H9 (cell line): ENCODE data around the gene MND1. TPM values are rescaled to one million over a fixed set of nuclear protein-coding genes. Genes with fewer than 3 reads are reported as not detected.
"Not testable (repeated sequence)": the region's sequence is repeated elsewhere in the genome, so short reads cannot be mapped to it uniquely, and the experiment has no call there.

ENCODE experiments used
- DNase-seq: peaks from one replicate; pipeline ENCODE4 v3.0.0-alpha.2; 2017
- H2AFZ ChIP-seq: one replicate; pipeline ENCODE4 v1.6.1; 2013; ENCODE audit warnings: mild to moderate bottlenecking, low read length, control low read depth, moderate library complexity
- H2AK5ac ChIP-seq: 2 replicates; pipeline ENCODE4 v1.6.1; 2013; ENCODE audit warnings: low read length, control low read depth, mixed read lengths; ENCODE audit not compliant: insufficient read length
- H2BK120ac ChIP-seq: one replicate; pipeline ENCODE4 v1.6.1; 2013; ENCODE audit warnings: low read depth, mild to moderate bottlenecking, low read length, control low read depth, inconsistent platforms; ENCODE audit not compliant: poor library complexity, severe bottlenecking
- H2BK12ac ChIP-seq: 2 replicates; pipeline ENCODE4 v1.6.1; 2013; ENCODE audit warnings: low read length, control low read depth, mixed read lengths, low read depth; ENCODE audit not compliant: insufficient read length
- H2BK15ac ChIP-seq: 2 replicates; pipeline ENCODE4 v1.6.1; 2013; ENCODE audit warnings: low read depth, low read length, control low read depth
- H2BK20ac ChIP-seq: one replicate; pipeline ENCODE4 v1.6.1; 2013; ENCODE audit warnings: low read depth, mild to moderate bottlenecking, low read length, control low read depth, inconsistent platforms; ENCODE audit not compliant: poor library complexity, severe bottlenecking
- H2BK5ac ChIP-seq: 2 replicates; pipeline ENCODE4 v1.6.1; 2013; ENCODE audit warnings: low read length, control low read depth, mixed read lengths; ENCODE audit not compliant: insufficient read length
- H3K14ac ChIP-seq: 2 replicates; pipeline ENCODE4 v1.6.1; 2013; ENCODE audit warnings: low read length, control low read depth; ENCODE audit not compliant: insufficient read depth
- H3K18ac ChIP-seq: 2 replicates; pipeline ENCODE4 v1.6.1; 2013; ENCODE audit warnings: low read depth, mild to moderate bottlenecking, mixed read lengths, low read length, control low read depth; ENCODE audit not compliant: insufficient read length
- H3K23ac ChIP-seq: 2 replicates; pipeline ENCODE4 v1.6.1; 2013; ENCODE audit warnings: low read length, control low read depth, mixed read lengths, low read depth; ENCODE audit not compliant: insufficient read length
- H3K23me2 ChIP-seq: 2 replicates; pipeline ENCODE4 v1.6.1; 2013; ENCODE audit warnings: low read depth, mild to moderate bottlenecking, mixed read lengths, low read length, control low read depth; ENCODE audit not compliant: insufficient read length, poor library complexity, severe bottlenecking
- H3K27ac ChIP-seq: 2 replicates; pipeline ENCODE4 v1.5.1; 2013; ENCODE audit warnings: low read length, control low read depth, mixed read lengths, low read depth; ENCODE audit not compliant: insufficient read length
- H3K27me3 ChIP-seq: 2 replicates; pipeline ENCODE4 v1.6.1; 2013; ENCODE audit warnings: low read length, control low read depth, inconsistent platforms; ENCODE audit not compliant: insufficient read depth
- H3K4ac ChIP-seq: 2 replicates; pipeline ENCODE4 v1.6.1; 2013; ENCODE audit warnings: low read depth, mild to moderate bottlenecking, control low read depth, inconsistent platforms, low read length, moderate library complexity
- H3K4me1 ChIP-seq: 2 replicates; pipeline ENCODE4 v1.6.1; 2013; ENCODE audit warnings: low read length, control low read depth, inconsistent platforms; ENCODE audit not compliant: insufficient read depth
- H3K4me2 ChIP-seq: 2 replicates; pipeline ENCODE4 v1.6.1; 2013; ENCODE audit warnings: low read length, control low read depth, mixed read lengths; ENCODE audit not compliant: insufficient read length, insufficient read depth
- H3K56ac ChIP-seq: 2 replicates; pipeline ENCODE4 v1.6.1; 2013; ENCODE audit warnings: low read depth, mild to moderate bottlenecking, mixed read lengths, low read length, control low read depth; ENCODE audit not compliant: insufficient read length
- H3K79me1 ChIP-seq: 2 replicates; pipeline ENCODE4 v1.6.1; 2013; ENCODE audit warnings: low read depth, mild to moderate bottlenecking, moderate library complexity, low read length, control low read depth, inconsistent platforms; ENCODE audit not compliant: insufficient read depth, poor library complexity, severe bottlenecking
- H3K79me2 ChIP-seq: 2 replicates; pipeline ENCODE4 v1.6.1; 2013; ENCODE audit warnings: low read length, control low read depth, inconsistent platforms; ENCODE audit not compliant: insufficient read depth
- H3K9ac ChIP-seq: 2 replicates; pipeline ENCODE4 v1.6.1; 2013; ENCODE audit warnings: low read length, control low read depth, mixed read lengths; ENCODE audit not compliant: insufficient read length; ENCODE audit errors: extremely low read depth
- H3K9me3 ChIP-seq: one replicate; pipeline ENCODE4 v1.6.1; 2013; ENCODE audit warnings: low read depth, low read length, inconsistent platforms; ENCODE audit not compliant: control insufficient read depth
- H3T11ph ChIP-seq: one replicate; pipeline ENCODE4 v1.6.1; 2013; ENCODE audit warnings: mild to moderate bottlenecking, low read length, control low read depth, inconsistent platforms
- H4K20me1 ChIP-seq: one replicate; pipeline ENCODE4 v1.6.1; 2013; ENCODE audit not compliant: control insufficient read depth, insufficient read length, insufficient read depth
- H4K5ac ChIP-seq: 2 replicates; pipeline ENCODE4 v1.6.1; 2013; ENCODE audit warnings: low read depth, mild to moderate bottlenecking, mixed read lengths, low read length, control low read depth; ENCODE audit not compliant: insufficient read length
- H4K8ac ChIP-seq: replicated peaks from 2 replicates; pipeline ENCODE4 v1.6.1; 2013; ENCODE audit warnings: low read length, control low read depth, mixed read lengths, low read depth; ENCODE audit not compliant: insufficient read length
- H4K91ac ChIP-seq: 2 replicates; pipeline ENCODE4 v1.6.1; 2013; ENCODE audit warnings: low read depth, mild to moderate bottlenecking, moderate library complexity, mixed read lengths, low read length, control low read depth; ENCODE audit not compliant: insufficient read length
- H3K27ac Mint-ChIP-seq, 3 experiments: 2 replicates in 2 of 3; 3 replicates in 1 of 3; pipeline ENCODE4 v1.8.0; 2020 to 2021; ENCODE audit warnings: mixed read lengths in 3 of 3, mild to moderate bottlenecking in 1 of 3, moderate library complexity in 1 of 3
- H3K27me3 Mint-ChIP-seq: 2 replicates; pipeline ENCODE4 v1.8.0; 2021; ENCODE audit warnings: low read depth, mild to moderate bottlenecking, moderate library complexity, mixed read lengths
- H3K36me3 Mint-ChIP-seq, 3 experiments: 2 replicates in 2 of 3; 3 replicates in 1 of 3; pipeline ENCODE4 v1.8.0; 2020 to 2021; ENCODE audit warnings: low read depth in 3 of 3, mixed read lengths in 3 of 3; ENCODE audit not compliant: insufficient read depth in 1 of 3
- H3K4me1 Mint-ChIP-seq, 2 experiments: 2 replicates each; pipeline ENCODE4 v1.8.0; 2020; ENCODE audit warnings: mixed read lengths in 2 of 2
- H3K4me3 Mint-ChIP-seq, 2 experiments: 2 replicates in 1 of 2; 3 replicates in 1 of 2; pipeline ENCODE4 v1.8.0; 2020 to 2021; ENCODE audit warnings: mild to moderate bottlenecking in 2 of 2, mixed read lengths in 2 of 2, moderate library complexity in 1 of 2
- H3K9me3 Mint-ChIP-seq, 2 experiments: 2 replicates in 1 of 2; 3 replicates in 1 of 2; pipeline ENCODE4 v1.8.0; 2020; ENCODE audit warnings: mild to moderate bottlenecking in 2 of 2, mixed read lengths in 2 of 2, moderate library complexity in 1 of 2
- CTCF ChIP-seq: fragments of 200-600 bp; sonication (generic); conservative IDR thresholded peaks from 3 replicates; pipeline ENCODE4 v1.8.0; 2021; ENCODE audit warnings: antibody characterized with exemption, mild to moderate bottlenecking
- WGBS: extraction: QIAGEN DNeasy Blood & Tissue Kit; methylation state at CpG from one replicate; pipeline ENCODE4 v1.1.7; 2013; ENCODE audit warnings: missing lambda C conversion rate, low lambda C conversion rate, mixed read lengths; ENCODE audit not compliant: insufficient read length; ENCODE audit errors: extremely low coverage; 5-methylcytosine and 5-hydroxymethylcytosine counted together
- total RNA-seq: library from RNA; stranded (reverse); gene quantifications from 2 replicates; pipeline ENCODE4 v1.2.1, GENCODE V29; 2021

The MND1 gene
- total RNA-seq, 1 experiment from 2014 or later: 21.0 TPM

DNA sequence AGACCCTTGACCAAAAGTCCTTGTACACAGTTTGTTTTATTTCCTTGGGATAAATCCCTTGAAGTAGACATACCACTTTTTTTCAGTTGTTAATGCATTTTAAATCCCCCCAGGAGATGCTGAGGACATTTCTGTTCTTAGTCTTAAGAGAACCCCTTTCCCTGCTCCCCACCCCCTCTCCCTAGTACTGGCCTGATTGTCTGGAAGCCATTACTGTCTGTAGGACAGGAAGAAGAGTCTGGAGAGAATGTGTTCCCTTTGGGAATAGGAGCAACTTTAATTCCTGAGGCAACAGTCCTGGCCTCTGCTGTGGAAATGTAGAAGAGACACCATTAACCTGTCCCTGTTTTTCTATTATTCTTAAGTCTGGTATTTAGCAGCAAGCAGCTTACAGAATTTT is 69.4 kb downstream of the MND1 start:
- Histone ChIP-seq H2BK15ac (no peak overlapping the region), H2AFZ (no peak overlapping the region)
- peaks cover 12 to 13% of the 10 kb centered on the region in 2 experiments for H3K4me1 Mint-ChIP-seq

GRCh38 chr4:153416456-153416855 is 72.0 kb downstream of the MND1 start:
- H2BK15ac ChIP-seq, H3K4me3 Mint-ChIP-seq, H2AFZ ChIP-seq, H2AK5ac ChIP-seq, H3K27ac ChIP-seq, H3K4me1 ChIP-seq, H3K27ac Mint-ChIP-seq, H4K5ac ChIP-seq, H3K79me2 ChIP-seq, H3T11ph ChIP-seq, H2BK120ac ChIP-seq, H3K9ac ChIP-seq, H4K20me1 ChIP-seq, H3K23me2 ChIP-seq, H3K4me2 ChIP-seq, H3K18ac ChIP-seq, H2BK20ac ChIP-seq, H3K9me3 Mint-ChIP-seq, H2BK12ac ChIP-seq, H3K14ac ChIP-seq, H3K4ac ChIP-seq, H4K8ac ChIP-seq, H3K27me3 Mint-ChIP-seq, H3K56ac ChIP-seq, DNase-seq, H3K79me1 ChIP-seq, H4K91ac ChIP-seq, H2BK5ac ChIP-seq, H3K23ac ChIP-seq, H3K9me3 ChIP-seq, H3K27me3 ChIP-seq: not testable (repeated sequence)
- no CpG with 5 or more reads among the region's 8 CpGs for WGBS
- peaks cover 15 to 16% of the 10 kb centered on the region in 2 experiments for H3K4me1 Mint-ChIP-seq
- peaks cover 0 to 20% (median 11%) of the 10 kb centered on the region in 3 experiments; a peak in 5 of 7 replicates for H3K36me3 Mint-ChIP-seq

More for the DNA sequence above, 69.4 kb downstream of the MND1 start:
- Mint-ChIP-seq H3K27me3 (no peaks in the 10 kb centered on the region), H3K4me3 (no peak overlapping the region), H3K9me3 (no peaks in the 10 kb centered on the region), H3K36me3 (peaks cover 5 to 25% (median 17%) of the 10 kb centered on the region in 3 experiments; a peak in 6 of 7 replicates), H3K27ac (peak overlapping the region; percentile 22 to 79 (median 76); a peak in 3 of 7 replicates)
- H3K14ac ChIP-seq: no peak overlapping the region
- H3K9ac ChIP-seq: no peak overlapping the region
- H3K23ac ChIP-seq: no peak overlapping the region
- no peaks in the 10 kb centered on the region for H3K4me1 ChIP-seq
- H3T11ph ChIP-seq: no peak overlapping the region
- H4K20me1 ChIP-seq: no peaks in the 10 kb centered on the region
- no peak overlapping the region for H2BK120ac ChIP-seq
- H3K9me3 ChIP-seq: no peaks in the 10 kb centered on the region
- no peak overlapping the region for H3K27ac ChIP-seq
- no peak overlapping the region for H3K4ac ChIP-seq
- H2AK5ac ChIP-seq: no peak overlapping the region
- no peak overlapping the region for H4K8ac ChIP-seq
- H2BK20ac ChIP-seq: no peak overlapping the region
- H4K91ac ChIP-seq: no peak overlapping the region
- H3K79me2 ChIP-seq: no peaks in the 10 kb centered on the region
- no peak overlapping the region for H3K4me2 ChIP-seq
- H3K27me3 ChIP-seq: no peaks in the 10 kb centered on the region
- no peak overlapping the region for H4K5ac ChIP-seq
- DNase-seq: no peak
- TF ChIP-seq CTCF: no peak
- H3K23me2 ChIP-seq: no peaks in the 10 kb centered on the region
- no peaks in the 10 kb centered on the region for H3K79me1 ChIP-seq
- H3K18ac ChIP-seq: no peak overlapping the region
- no peak overlapping the region for H3K56ac ChIP-seq
- H2BK12ac ChIP-seq: no peak overlapping the region
- H2BK5ac ChIP-seq: no peak overlapping the region
